ENCODE measurements around the gene ZFR2.
"Not testable (repeated sequence)": the region's sequence is repeated elsewhere in the genome, so short reads cannot be mapped to it uniquely, and the experiment has no call there.

ZFR2 gene

DNA sequence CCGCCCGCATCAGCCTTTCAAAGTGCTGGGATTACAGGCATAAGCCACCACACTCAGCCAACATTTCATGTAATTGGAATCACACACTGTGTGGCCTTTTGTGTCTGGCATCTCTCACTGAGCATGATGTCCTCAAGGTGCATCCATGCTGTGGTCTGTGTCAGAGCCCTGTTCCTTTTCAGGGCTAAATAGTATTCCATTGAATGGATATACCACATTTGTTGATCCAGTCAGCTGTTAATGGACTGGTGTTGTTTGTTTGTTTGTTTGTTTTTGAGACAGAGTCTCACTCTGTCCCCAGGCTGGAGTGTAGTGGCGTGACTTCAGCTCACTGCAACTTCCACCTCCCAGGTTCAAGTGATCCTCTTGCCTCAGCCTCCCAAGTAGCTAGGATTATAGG is 29.6 kb upstream of the ZFR2 start:
- TF ChIP-seq, protein P1, sequence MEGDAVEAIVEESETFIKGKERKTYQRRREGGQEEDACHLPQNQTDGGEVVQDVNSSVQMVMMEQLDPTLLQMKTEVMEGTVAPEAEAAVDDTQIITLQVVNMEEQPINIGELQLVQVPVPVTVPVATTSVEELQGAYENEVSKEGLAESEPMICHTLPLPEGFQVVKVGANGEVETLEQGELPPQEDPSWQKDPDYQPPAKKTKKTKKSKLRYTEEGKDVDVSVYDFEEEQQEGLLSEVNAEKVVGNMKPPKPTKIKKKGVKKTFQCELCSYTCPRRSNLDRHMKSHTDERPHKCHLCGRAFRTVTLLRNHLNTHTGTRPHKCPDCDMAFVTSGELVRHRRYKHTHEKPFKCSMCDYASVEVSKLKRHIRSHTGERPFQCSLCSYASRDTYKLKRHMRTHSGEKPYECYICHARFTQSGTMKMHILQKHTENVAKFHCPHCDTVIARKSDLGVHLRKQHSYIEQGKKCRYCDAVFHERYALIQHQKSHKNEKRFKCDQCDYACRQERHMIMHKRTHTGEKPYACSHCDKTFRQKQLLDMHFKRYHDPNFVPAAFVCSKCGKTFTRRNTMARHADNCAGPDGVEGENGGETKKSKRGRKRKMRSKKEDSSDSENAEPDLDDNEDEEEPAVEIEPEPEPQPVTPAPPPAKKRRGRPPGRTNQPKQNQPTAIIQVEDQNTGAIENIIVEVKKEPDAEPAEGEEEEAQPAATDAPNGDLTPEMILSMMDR (IDR thresholded peaks at IDR 0.05; ENCODE audit: low read length), result no peak
- no peak for TF ChIP-seq EZH2 (IDR thresholded peaks at IDR 0.05; ENCODE audit: borderline replicate concordance, low read length)
- no peaks in the 10 kb centered on the region for H3K4me1 ChIP-seq (ENCODE audit: insufficient read depth, low read length, severe bottlenecking)
- H3K27me3 ChIP-seq (ENCODE audit: insufficient read depth, low read length), result no peaks in the 10 kb centered on the region; the same call in 1 of the 2 replicates
- H3K27ac ChIP-seq (ENCODE audit: low read depth, low read length, poor library complexity, severe bottlenecking), result no peak overlapping the region
- no peaks in the 10 kb centered on the region for H3F3A ChIP-seq (ENCODE audit: insufficient read depth, low read length)
- no peaks in the 10 kb centered on the region for H4K20me1 ChIP-seq (ENCODE audit: insufficient read depth, low read length)
- no peak overlapping the region for H3K4me3 ChIP-seq (ENCODE audit: low read depth, low read length, poor library complexity, severe bottlenecking)
- H3K4me2 ChIP-seq (ENCODE audit: low read length), result no peak overlapping the region
- no peaks in the 10 kb centered on the region for H3K9me3 ChIP-seq (ENCODE audit: low read length)
- H3K79me2 ChIP-seq (ENCODE audit: insufficient read depth, low read length), result no peaks in the 10 kb centered on the region
- no peaks in the 10 kb centered on the region for H3K36me3 ChIP-seq (ENCODE audit: insufficient read depth, low read length)
- no peak overlapping the region for H3K9ac ChIP-seq (ENCODE audit: low read length)
- H2AFZ ChIP-seq (ENCODE audit: low read length), result no peak overlapping the region
- no peaks in the 10 kb centered on the region for H3K9me2 ChIP-seq (ENCODE audit: low read depth, low read length)

DNA sequence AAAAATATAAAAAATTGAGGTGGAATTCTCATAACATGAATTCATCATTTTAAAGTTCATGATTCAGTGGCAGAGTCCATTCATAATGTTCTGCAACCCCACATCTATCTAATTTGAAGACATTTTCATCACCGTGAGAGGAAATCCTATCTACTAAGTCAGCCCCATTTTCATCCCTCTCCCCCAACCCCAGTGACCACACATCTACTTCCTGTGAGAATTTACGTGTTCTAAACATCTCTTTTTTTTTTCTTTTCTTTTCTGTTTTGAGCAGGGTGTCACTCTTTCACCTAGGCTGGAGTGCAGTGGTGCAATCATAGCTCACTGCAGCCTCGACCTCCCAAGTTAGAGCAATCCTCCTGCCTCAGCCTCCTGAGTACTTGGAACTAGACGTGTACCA is 29.1 kb upstream of the ZFR2 start:
- Histone ChIP-seq H3K27ac (ENCODE audit: low read depth, low read length, poor library complexity, severe bottlenecking) (no peak overlapping the region), H3K9me2 (ENCODE audit: low read depth, low read length) (no peaks in the 10 kb centered on the region), H3K4me2 (ENCODE audit: low read length) (no peak overlapping the region), H3K79me2 (ENCODE audit: insufficient read depth, low read length) (no peaks in the 10 kb centered on the region), H4K20me1 (ENCODE audit: insufficient read depth, low read length) (no peaks in the 10 kb centered on the region), H3K27me3 (ENCODE audit: insufficient read depth, low read length) (no peaks in the 10 kb centered on the region; the same call in 1 of the 2 replicates), H3K4me3 (ENCODE audit: low read depth, low read length, poor library complexity, severe bottlenecking) (no peak overlapping the region), H3K9me3 (ENCODE audit: low read length) (no peaks in the 10 kb centered on the region), H2AFZ (ENCODE audit: low read length) (no peak overlapping the region), H3F3A (ENCODE audit: insufficient read depth, low read length) (no peaks in the 10 kb centered on the region), H3K9ac (ENCODE audit: low read length) (no peak overlapping the region), H3K4me1 (ENCODE audit: insufficient read depth, low read length, severe bottlenecking) (no peaks in the 10 kb centered on the region), H3K36me3 (ENCODE audit: insufficient read depth, low read length) (no peaks in the 10 kb centered on the region)
- no peak for TF ChIP-seq EZH2 (IDR thresholded peaks at IDR 0.05; ENCODE audit: borderline replicate concordance, low read length)
- TF ChIP-seq, protein P1 (IDR thresholded peaks at IDR 0.05; ENCODE audit: low read length), result no peak

DNA sequence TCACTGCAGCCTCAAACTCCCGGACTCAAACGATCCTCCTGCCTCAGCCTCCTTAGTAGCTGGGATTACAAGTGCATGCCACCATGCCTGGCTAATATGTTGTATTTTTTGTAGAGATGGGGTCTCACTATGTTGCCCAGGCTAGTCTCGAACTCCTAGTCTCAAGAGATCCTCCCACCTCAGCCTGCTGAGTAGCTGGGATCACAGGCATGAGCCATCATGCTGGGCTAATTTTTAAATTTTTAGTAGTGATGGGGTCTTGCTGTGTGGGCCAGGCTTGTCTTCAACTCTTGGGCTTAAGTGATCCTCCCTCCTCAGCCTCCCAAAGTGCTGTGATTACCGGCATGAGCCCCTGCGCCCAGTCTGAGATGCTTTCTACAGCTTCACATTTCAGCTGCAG is 26.9 kb upstream of the ZFR2 start:
- Histone ChIP-seq H3K4me3 (ENCODE audit: low read depth, low read length, poor library complexity, severe bottlenecking) (no peak overlapping the region), H2AFZ (ENCODE audit: low read length) (no peak overlapping the region), H3K4me1 (ENCODE audit: insufficient read depth, low read length, severe bottlenecking) (no peaks in the 10 kb centered on the region), H3K27ac (ENCODE audit: low read depth, low read length, poor library complexity, severe bottlenecking) (no peak overlapping the region), H3K9me2 (ENCODE audit: low read depth, low read length) (no peaks in the 10 kb centered on the region), H3K36me3 (ENCODE audit: insufficient read depth, low read length) (no peaks in the 10 kb centered on the region), H3K9ac (ENCODE audit: low read length) (no peak overlapping the region), H3K79me2 (ENCODE audit: insufficient read depth, low read length) (no peaks in the 10 kb centered on the region), H3K9me3 (ENCODE audit: low read length) (no peaks in the 10 kb centered on the region), H3K4me2 (ENCODE audit: low read length) (no peak overlapping the region), H4K20me1 (ENCODE audit: insufficient read depth, low read length) (no peaks in the 10 kb centered on the region), H3F3A (ENCODE audit: insufficient read depth, low read length) (no peaks in the 10 kb centered on the region), H3K27me3 (ENCODE audit: insufficient read depth, low read length) (no peaks in the 10 kb centered on the region; the same call in 1 of the 2 replicates)
- TF ChIP-seq, protein P1 (IDR thresholded peaks at IDR 0.05; ENCODE audit: low read length), result no peak
- TF ChIP-seq EZH2 (IDR thresholded peaks at IDR 0.05; ENCODE audit: borderline replicate concordance, low read length), result no peak

DNA sequence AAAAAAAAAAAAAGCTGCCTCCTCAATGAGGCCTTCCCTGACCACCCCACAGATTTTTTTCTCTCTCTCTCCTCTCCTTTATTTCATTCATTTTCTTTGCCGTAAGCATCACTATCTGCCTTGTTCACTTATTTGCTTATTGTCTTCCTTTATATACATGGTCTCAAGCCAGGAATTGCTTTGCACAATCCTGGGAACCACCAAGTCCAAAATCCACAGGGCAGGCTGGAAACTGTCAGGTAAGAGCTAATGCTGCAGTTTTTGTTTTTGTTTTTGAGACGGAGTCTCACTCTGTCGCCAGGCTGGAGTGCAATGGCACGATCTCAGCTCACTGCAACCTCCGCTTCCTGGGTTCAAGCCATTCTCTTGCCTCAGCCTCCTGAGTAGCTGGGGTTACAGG is 26.1 kb upstream of the ZFR2 start:
- H3K27ac ChIP-seq (ENCODE audit: low read depth, low read length, poor library complexity, severe bottlenecking); H3K9me2 ChIP-seq (ENCODE audit: low read depth, low read length); H4K20me1 ChIP-seq (ENCODE audit: insufficient read depth, low read length); H3F3A ChIP-seq (ENCODE audit: insufficient read depth, low read length); H3K79me2 ChIP-seq (ENCODE audit: insufficient read depth, low read length); H3K9ac ChIP-seq (ENCODE audit: low read length); H3K4me2 ChIP-seq (ENCODE audit: low read length); H3K4me1 ChIP-seq (ENCODE audit: insufficient read depth, low read length, severe bottlenecking); H3K9me3 ChIP-seq (ENCODE audit: low read length); H2AFZ ChIP-seq (ENCODE audit: low read length); H3K27me3 ChIP-seq (ENCODE audit: insufficient read depth, low read length); H3K4me3 ChIP-seq (ENCODE audit: low read depth, low read length, poor library complexity, severe bottlenecking); H3K36me3 ChIP-seq (ENCODE audit: insufficient read depth, low read length): not testable (repeated sequence)

All from OCI-LY1 (cell line).